Measurements from ENCODE around the gene WDPCP.

GRCh38 chr2:63432373-63432772 is 155.9 kb downstream of the WDPCP start:
- TF ChIP-seq CTCF (conservative IDR thresholded peaks at IDR 0.05; ENCODE audit: low read depth, low read length) (no peak), MAFK (IDR thresholded peaks at IDR 0.05; ENCODE audit: low read depth, low read length) (peak; percentile 73), POLR2A (IDR thresholded peaks at IDR 0.05; ENCODE audit: low read depth, low read length) (no peak), CEBPB (IDR thresholded peaks at IDR 0.05; ENCODE audit: low read depth, low read length) (no peak), BHLHE40 (IDR thresholded peaks at IDR 0.05; ENCODE audit: low read depth, low read length) (no peak), RAD21 (IDR thresholded peaks at IDR 0.05; ENCODE audit: low read length) (no peak), SMC3 (IDR thresholded peaks at IDR 0.05; ENCODE audit: low read depth, low read length) (no peak), MAZ (IDR thresholded peaks at IDR 0.05; ENCODE audit: borderline replicate concordance, low read depth, low read length) (no peak), USF2 (IDR thresholded peaks at IDR 0.05; ENCODE audit: low read depth, low read length) (no peak), MXI1 (IDR thresholded peaks at IDR 0.05; ENCODE audit: borderline replicate concordance, low read depth, low read length) (no peak), CHD1 (IDR thresholded peaks at IDR 0.05; ENCODE audit: low read depth, low read length) (no peak), RFX5 (IDR thresholded peaks at IDR 0.05; ENCODE audit: low read depth, low read length) (no peak), ELK1 (IDR thresholded peaks at IDR 0.05; ENCODE audit: borderline replicate concordance, low read depth, low read length) (no peak), FOS (IDR thresholded peaks at IDR 0.05; ENCODE audit: low read depth, low read length) (no peak)

Measured in IMR-90 (cell line).